Measurements from ENCODE around the gene C1QTNF6.

The C1QTNF6 gene

GRCh38 chr22:37164505-37164887 is 23.6 kb downstream of the C1QTNF6 start:
- DNase-seq (ENCODE audit: low read depth in 2 of 3, low spot score in 1 of 3) = no peak

- peak; percentile 73 to 81 (median 74) for DNase-seq (ENCODE audit: low read depth in 2 of 3, low spot score in 1 of 3)
Measured at GRCh38 chr22:37163575-37164504, 24.2 kb downstream of the C1QTNF6 start.

DNA sequence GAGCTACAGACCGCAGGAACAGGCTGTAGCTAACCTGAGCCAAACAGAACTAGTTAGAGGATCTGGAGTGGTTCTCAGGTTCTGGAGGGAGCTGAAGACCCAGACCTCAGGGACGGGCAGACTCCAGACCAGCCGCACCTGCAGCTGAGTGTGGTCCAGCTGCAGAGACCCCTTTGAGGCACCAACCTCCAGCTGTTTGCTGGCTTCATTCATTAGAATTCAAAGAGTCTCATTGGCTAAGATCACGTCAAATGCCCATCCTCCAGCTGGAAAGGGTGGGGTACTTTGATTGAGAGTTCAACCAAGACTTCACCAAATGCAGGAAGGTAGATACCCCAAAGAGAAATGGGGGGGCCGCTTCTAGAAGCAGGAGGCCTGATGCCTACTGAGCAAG is 25.0 kb downstream of the C1QTNF6 start:
- no peak for DNase-seq (ENCODE audit: low read depth in 2 of 3, low spot score in 1 of 3)

DNA sequence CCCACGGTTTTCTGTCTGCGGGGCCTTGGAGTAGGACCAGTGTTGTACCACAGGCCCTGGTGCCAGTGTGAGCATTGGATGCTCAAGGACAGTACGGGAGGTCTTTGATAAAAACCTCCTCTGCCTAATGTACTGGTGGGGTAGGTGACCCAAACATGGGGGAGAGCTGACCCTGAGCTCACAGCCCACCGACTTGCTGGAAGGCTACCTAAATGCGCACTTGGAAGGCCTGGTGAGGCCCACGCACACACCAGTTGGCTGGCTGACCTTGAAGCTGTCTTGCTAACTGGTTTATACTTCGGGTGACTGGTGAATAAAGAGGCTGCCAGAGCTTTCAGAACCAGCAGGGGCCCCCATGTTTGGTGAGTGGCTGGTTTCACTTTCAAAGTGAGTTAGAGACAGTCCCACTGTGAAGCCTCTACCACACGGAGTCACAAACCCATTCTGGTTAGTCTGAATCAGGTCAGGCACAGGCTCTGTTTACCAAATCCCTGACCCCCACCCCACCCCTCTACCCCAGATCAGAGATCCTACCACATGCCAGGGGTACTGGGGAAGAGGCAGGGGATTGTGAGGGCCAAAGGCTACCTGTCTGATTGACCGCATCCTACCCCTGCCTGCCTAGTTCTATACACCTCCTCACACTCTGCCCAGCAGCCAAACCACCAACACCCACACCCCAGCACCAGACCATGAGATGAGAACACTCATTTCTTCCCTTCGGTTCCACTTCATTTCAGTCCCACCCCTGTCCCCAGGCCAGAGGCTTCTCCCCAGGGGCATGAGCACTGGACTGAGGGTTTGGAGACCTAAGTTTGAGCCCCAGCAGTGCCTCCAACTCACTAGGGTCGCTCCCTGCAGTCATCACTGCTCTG is 25.6 kb downstream of the C1QTNF6 start:
- DNase-seq (ENCODE audit: low read depth in 2 of 3, low spot score in 1 of 3) = peak; percentile 74 to 82 (median 77)

- DNase-seq (ENCODE audit: low read depth in 2 of 3, low spot score in 1 of 3) = peak in 1 of 3 donors; percentile 47
Measured at GRCh38 chr22:37161443-37161842, 26.6 kb downstream of the C1QTNF6 start.

DNA sequence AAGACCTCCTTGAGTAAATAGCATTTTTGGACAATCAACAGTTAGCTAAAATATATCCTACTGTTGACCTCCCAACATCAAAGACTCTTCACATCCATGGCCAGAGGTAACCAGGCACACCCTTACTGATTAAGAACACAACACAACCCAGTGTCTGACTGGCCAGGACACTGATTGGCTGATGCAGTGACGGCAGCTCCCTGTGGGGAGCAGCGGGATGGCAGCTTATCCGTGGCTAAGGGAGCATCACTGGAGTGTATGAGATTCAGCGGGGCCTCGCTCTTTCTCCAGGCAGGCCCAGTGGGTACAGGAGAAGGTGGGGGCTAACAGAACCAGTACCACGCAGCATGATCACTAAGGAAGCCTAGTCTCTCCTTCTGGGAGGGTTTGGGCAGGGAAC is 28.0 kb downstream of the C1QTNF6 start:
- DNase-seq (ENCODE audit: low read depth in 2 of 3, low spot score in 1 of 3) = no peak

DNA sequence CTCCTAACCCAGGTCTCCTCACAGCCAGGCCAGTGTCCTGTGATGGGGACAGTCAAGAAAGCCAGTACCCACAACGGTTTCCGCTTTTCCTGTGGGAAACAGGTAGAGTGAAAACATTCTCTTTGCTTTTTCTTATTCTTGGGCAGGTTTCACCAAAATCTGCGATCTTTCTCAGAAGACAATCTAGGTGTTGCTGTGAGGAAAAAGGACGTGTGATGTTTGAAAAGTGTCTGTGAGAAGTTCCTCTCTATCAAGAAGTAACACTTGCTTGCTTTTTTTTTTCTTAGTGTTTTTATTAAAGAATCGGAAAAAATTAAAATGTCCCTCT is 29.1 kb downstream of the C1QTNF6 start:
- no peak for DNase-seq (ENCODE audit: low read depth in 2 of 3, low spot score in 1 of 3)

- DNase-seq (ENCODE audit: low read depth in 2 of 3, low spot score in 1 of 3) = no peak
Measured at GRCh38 chr22:37157516-37158285, 30.3 kb downstream of the C1QTNF6 start.

GRCh38 chr22:37156686-37157435 is 31.2 kb downstream of the C1QTNF6 start:
- no peak for DNase-seq (ENCODE audit: low read depth in 2 of 3, low spot score in 1 of 3)

DNA sequence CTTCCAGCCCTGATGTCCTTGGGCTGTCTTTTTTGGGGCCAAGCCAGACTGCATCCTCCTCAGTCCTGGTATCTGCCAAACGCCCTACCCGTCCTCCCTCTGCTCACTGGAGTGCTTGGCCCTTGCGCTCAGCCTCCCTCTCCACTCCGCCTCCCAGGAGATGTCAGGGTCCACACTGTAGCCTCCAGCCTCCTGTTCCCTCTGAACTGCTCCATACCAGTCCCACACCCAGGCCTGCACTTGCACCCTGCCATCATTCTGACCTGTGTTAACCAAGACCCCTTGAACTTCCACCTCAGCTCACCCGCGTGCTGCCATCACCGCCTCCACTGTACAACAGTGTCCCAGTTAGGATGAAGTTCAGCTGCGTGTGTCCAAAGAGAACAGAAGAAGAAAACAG is 32.1 kb downstream of the C1QTNF6 start:
- no peak for DNase-seq (ENCODE audit: low read depth in 2 of 3, low spot score in 1 of 3)

GRCh38 chr22:37154925-37155712 is 32.9 kb downstream of the C1QTNF6 start:
- DNase-seq (ENCODE audit: low read depth in 2 of 3, low spot score in 1 of 3) = no peak

DNA sequence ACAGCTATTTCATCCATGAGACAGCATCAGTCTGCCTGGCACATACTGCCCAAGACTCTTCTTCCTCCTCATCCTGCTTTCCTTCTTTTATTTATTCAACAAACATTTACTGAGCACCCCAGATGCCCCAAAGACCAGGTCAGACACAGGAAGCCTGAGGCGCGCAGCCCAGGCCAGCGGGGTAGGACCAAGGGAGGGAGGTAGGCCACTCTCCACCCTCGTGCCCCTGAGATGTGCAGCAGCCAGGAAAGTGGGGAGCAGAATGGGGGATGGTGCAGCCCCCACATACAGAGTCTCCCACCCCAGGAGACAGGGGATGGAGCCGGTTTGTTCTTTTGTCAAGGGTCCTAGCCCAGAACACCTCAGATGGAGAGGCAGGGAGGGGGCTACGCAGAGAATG is 34.1 kb downstream of the C1QTNF6 start:
- no peak for DNase-seq (ENCODE audit: low read depth in 2 of 3, low spot score in 1 of 3)

DNA sequence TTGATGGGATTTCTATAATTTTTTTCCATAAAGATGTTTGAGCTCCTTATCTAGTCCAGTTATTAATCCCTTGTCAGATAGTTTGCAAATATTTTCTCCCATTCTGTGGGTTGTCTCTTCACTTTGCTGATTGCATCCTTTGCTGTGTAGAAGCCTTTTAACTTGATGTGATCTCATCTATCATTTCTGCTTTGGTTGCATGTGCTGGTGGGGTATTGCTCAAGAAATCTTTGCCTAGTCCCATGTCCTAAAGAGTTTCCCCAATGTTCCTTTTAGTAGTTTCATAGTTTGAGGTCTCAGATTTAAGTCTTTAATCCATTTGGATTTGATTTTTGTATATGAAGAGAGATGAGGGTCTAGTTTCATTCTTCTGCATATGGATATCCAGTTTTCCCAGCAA is 36.6 kb downstream of the C1QTNF6 start:
- no peak for DNase-seq (ENCODE audit: low read depth in 2 of 3, low spot score in 1 of 3)

DNA sequence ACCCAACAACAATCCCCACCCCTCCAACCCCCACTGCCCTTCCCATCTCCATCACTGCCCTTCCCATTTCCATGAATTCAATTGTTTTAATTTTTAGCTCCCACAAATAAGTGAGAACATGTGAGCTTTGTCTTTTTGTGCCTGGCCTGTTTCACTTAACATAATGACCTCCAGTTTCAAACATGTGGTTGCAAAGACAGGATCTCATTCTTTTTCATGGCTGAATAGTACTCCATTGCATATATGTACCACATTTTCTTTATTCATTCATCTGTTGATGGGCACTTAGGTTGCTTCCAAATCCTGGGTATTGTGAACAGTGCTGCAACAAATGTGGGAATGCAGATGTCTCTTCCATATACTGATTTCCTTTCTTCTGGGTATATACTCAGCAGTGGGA is 37.3 kb downstream of the C1QTNF6 start:
- DNase-seq (ENCODE audit: low read depth in 2 of 3, low spot score in 1 of 3) = no peak

- DNase-seq (ENCODE audit: low read depth in 2 of 3, low spot score in 1 of 3) = no peak
Measured at GRCh38 chr22:37148742-37149665, 39.0 kb downstream of the C1QTNF6 start.

DNA sequence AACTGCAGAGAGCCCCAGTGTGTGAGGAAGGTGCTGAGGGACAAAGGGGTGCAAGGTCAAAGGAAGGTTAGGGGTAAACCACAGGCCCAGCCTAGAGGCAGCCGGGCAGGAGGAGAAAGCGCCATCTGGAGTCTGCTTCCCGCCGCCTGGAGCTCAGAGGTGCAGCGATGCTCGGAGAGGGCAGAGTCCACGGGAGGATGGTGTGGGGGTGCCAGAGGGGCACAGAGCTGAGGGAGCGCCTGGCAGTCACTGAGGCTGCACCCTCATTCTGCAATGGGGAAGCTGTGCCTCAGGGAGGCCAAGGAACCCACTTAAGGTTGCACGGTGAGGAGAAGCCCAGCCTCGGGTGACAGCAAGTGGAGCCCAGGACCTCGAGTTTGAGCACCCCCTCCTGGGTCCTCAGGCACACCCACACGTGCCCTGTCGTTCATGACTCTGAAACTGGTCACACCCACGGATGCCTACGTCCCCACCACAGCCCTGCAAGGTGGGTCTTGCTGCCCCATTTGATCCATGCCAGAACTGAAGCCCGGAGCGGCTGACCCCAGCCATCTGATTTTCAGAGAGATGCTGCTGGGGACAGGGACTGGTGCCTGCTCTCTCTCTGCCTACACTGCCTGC is 39.9 kb downstream of the C1QTNF6 start:
- DNase-seq (ENCODE audit: low read depth in 2 of 3, low spot score in 1 of 3) = no peak

- DNase-seq (ENCODE audit: low read depth in 2 of 3, low spot score in 1 of 3) = no peak
Measured at GRCh38 chr22:37147186-37147990, 40.7 kb downstream of the C1QTNF6 start.
